ENCODE data around the gene PARVB.

PARVB gene

GRCh38 chr22:44133901-44134571 lies 109.9 kb downstream of the PARVB start:
- no peak for TF ChIP-seq CTCF (IDR thresholded peaks at IDR 0.05; ENCODE audit: insufficient read depth, low read length, missing control alignments)
- DNase-seq (ENCODE audit: low read depth, low spot score), result no peak
- POLR2A ChIA-PET, result no interaction called here
- H3K4me3 ChIP-seq (ENCODE audit: low read depth, low read length), result no peak overlapping the region
- CTCF ChIA-PET, result no interaction called here

GRCh38 chr22:44136112-44136511 lies 112.0 kb downstream of the PARVB start:
- H3K4me3 ChIP-seq (ENCODE audit: low read depth, low read length), result no peak overlapping the region
- no peak for TF ChIP-seq CTCF (IDR thresholded peaks at IDR 0.05; ENCODE audit: insufficient read depth, low read length, missing control alignments)
- POLR2A ChIA-PET, result no interaction called here
- CTCF ChIA-PET, result interaction anchor here (1.3 to 1.4 kb wide), 2 partner anchors 9 to 143 kb away, joined by 3 to 6 read pairs; no protein-coding TSS in a partner anchor
- DNase-seq (ENCODE audit: low read depth, low spot score), result no peak

GRCh38 chr22:44136786-44137185 lies 112.7 kb downstream of the PARVB start:
- POLR2A ChIA-PET, result no interaction called here
- CTCF ChIA-PET, result interaction anchor here (1.3 to 1.4 kb wide), 2 partner anchors 8 to 144 kb away, joined by 3 to 6 read pairs; no protein-coding TSS in a partner anchor
- no peak for TF ChIP-seq CTCF (IDR thresholded peaks at IDR 0.05; ENCODE audit: insufficient read depth, low read length, missing control alignments)
- H3K4me3 ChIP-seq (ENCODE audit: low read depth, low read length), result no peak overlapping the region
- DNase-seq (ENCODE audit: low read depth, low spot score), result no peak

- ChIA-PET POLR2A (no interaction called here), CTCF (interaction anchor here (1.3 to 1.4 kb wide), 2 partner anchors 8 to 144 kb away, joined by 3 to 6 read pairs; no protein-coding TSS in a partner anchor)
- DNase-seq (ENCODE audit: low read depth, low spot score), result no peak
- no peak overlapping the region for H3K4me3 ChIP-seq (ENCODE audit: low read depth, low read length)
- no peak for TF ChIP-seq CTCF (IDR thresholded peaks at IDR 0.05; ENCODE audit: insufficient read depth, low read length, missing control alignments)
Observed at GRCh38 chr22:44137415-44137814, 113.3 kb downstream of the PARVB start.

- H3K4me3 ChIP-seq (ENCODE audit: low read depth, low read length), result no peak overlapping the region
- ChIA-PET CTCF (no interaction called here), POLR2A (no interaction called here)
- DNase-seq (ENCODE audit: low read depth, low spot score), result no peak
- no peak for TF ChIP-seq CTCF (IDR thresholded peaks at IDR 0.05; ENCODE audit: insufficient read depth, low read length, missing control alignments)
Observed at GRCh38 chr22:44139773-44140172, 115.7 kb downstream of the PARVB start.

- CTCF ChIA-PET, result no interaction called here
Observed at GRCh38 chr22:44142421-44143104, 118.5 kb downstream of the PARVB start.

More at GRCh38 chr22:44142421-44143104, 118.5 kb downstream of the PARVB start:
- DNase-seq (ENCODE audit: low read depth, low spot score), result no peak
- no peak for TF ChIP-seq CTCF (IDR thresholded peaks at IDR 0.05; ENCODE audit: insufficient read depth, low read length, missing control alignments)
- POLR2A ChIA-PET, result no interaction called here
- no peak overlapping the region for H3K4me3 ChIP-seq (ENCODE audit: low read depth, low read length)
